IPS DF 19.7 (cell line): ENCODE measurements around the gene PVALEF.

ENCODE experiments used
- DNase-seq: peaks from one replicate; pipeline ENCODE4 v3.0.0-alpha.2; 2013; ENCODE audit warnings: low read depth, low spot score

Gene PVALEF

DNA sequence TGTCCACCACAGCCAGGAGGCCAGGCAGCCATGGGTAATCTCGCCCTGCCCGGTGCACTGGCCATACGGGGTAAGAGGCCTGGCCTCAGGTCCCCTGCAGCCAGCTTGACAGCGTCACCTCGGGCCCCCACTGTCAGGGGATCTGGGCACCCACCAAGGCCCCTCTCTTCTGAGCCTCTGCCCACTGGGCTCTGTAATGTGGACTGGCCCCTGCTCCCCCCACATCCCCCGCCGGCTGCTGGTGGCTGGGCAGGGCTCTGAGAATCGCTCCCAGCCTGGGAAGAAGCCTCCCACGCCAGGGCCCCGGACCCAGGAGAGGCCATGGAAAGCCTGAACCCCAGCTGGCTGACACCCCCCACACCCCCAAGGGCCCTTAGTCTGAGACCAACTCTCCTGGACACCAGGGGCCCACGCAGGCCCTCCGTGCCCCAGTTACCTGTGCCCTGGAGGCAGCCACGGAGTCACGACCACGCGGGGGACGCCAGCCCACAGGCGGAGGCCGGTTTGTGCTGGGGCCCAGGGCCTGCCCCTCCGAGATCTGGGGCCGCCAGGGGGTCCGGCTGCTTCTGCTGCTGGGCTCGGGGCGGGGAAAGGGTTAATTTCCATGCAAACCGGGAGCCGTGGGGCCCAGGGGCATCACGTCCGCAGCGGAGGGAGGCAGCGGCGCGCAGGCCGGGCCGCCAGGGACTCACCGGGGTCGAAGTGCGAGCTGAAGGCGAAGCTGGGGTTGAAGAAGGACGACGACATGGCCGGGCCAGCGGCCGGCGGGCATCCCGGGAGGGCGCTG lies at the start of gene PVALEF:
Gene PVALEF (plus strand): TSS at position 262 of the 787 bp plus-strand sequence. CDS start 15,720 bp downstream, outside the sequence.
- DNase-seq, result no peak

DNA sequence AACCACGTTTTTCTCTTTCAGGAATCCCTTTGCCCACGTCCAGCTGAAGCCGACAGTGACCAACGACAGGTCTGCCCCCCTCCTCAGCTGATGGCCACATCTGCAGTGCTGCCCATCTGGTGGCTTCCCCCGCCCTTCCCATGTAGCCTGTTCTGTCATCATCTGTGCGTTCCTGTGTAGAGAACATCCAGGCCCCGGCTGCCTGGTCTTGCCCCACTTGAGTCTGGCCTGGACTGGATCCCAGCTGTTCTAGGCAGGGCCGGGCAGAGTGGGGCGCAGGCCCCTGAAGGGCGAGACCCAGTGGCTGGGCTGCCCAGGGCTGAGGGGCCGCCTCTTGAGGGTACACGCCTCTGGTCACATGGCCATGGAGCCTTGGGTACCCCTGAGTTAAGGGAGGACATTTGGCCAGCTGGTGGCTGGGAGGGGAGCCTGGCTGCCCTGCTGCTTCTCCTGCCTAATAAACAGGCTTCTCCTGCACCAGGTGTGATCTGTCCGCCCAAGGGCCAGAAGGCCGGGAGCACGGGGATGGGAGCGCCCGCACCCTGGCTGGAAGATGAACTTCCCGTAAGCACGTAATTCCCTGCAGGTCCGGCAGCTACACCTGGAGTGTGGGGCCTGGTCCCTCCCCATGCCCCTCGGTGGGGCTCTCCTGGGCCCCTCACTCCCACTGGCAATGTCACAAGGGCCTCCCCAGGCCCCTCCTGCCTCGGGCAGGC lies 49.4 kb upstream of the PVALEF start:
- DNase-seq, result no peak

DNA sequence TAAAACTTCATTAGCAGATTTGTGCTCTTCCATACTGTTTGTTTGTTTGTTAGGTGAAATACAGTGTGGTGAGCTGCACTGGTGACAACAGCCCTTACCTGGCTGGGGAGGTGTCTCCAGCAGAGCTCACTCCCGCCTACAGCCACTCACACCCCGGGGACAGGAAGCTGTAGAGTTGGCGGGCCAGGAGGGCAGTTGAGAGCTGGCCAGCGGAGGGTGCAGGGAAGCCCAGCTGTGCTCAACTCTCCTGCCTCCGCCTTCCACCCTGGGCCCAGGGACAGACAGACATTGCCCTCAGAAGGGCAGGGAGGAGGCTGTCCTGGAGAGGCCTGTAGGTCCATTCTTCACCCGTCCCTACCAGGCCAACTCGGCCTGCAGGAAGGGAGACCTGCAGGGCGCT lies 48.6 kb upstream of the PVALEF start:
- DNase-seq, result no peak

DNA sequence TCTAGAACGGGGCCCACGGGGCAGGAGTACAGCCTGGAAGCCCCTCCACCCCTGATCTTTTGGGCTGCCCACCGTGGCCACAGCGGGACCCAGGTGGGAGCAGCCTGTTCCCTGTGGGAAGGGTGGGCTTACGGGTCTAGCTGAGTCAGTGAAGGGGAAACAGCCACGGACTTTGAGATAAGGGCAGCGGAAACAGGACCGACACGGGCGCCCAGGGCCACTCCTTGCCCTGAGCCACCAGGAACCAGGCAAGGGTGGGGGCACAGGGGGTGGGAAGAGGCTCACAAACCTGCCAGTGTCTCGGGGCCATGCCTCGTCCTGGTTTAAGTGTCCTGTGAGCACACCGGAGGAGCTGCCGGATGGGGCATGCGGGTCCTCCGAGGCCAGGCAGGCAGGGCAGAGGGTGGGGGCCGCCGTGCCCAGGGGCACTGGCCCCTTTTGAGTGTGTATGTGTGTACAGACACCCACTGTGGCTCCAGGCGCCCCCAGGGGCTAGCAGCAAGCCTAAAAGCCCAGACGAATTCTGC lies 47.6 kb upstream of the PVALEF start:
- no peak for DNase-seq

DNA sequence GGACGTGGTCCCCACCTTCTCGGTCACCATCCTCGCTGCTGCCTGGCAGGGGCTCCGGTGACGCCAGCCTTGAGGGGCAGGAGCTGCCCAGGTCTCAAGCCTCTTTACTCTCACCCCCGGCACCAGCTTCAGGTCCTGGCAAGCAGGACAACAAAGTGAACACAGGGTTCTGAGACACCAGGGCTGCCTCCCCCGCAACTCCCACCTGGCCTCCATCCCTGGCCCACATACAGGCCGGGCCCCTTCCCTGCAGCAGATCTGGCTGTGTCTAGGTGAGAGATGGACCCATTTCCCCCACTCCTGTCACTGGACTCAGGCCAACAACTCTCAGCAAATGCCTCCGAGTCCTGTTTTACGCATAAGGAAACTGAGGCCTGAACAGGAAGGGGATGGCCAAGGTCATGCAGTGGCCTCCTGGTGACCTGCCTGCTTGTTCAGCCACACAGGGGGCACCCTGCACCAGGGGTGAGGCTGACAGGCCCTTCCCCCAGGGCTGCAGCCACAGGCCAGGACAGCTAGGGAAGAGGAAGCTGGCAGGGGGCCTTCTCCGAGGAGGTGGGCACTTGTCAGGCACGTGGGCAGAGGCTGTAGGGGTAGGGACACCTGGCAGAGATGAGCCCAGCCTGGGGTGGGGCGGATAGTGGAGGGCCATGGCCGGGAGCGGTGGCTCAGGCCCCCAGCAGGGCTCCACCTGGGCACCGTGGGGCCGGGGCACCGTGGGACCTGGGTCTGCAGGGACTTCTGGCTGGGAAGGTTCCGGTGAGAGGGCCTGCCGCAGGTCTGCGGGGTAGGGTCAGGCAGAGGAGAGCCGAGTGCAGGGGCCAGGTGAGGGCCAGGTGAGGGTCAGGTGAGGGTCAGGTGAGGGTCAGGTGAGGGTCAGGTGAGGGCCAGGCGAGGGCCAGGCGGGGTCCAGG lies 46.7 kb upstream of the PVALEF start:
- DNase-seq, result no peak

DNA sequence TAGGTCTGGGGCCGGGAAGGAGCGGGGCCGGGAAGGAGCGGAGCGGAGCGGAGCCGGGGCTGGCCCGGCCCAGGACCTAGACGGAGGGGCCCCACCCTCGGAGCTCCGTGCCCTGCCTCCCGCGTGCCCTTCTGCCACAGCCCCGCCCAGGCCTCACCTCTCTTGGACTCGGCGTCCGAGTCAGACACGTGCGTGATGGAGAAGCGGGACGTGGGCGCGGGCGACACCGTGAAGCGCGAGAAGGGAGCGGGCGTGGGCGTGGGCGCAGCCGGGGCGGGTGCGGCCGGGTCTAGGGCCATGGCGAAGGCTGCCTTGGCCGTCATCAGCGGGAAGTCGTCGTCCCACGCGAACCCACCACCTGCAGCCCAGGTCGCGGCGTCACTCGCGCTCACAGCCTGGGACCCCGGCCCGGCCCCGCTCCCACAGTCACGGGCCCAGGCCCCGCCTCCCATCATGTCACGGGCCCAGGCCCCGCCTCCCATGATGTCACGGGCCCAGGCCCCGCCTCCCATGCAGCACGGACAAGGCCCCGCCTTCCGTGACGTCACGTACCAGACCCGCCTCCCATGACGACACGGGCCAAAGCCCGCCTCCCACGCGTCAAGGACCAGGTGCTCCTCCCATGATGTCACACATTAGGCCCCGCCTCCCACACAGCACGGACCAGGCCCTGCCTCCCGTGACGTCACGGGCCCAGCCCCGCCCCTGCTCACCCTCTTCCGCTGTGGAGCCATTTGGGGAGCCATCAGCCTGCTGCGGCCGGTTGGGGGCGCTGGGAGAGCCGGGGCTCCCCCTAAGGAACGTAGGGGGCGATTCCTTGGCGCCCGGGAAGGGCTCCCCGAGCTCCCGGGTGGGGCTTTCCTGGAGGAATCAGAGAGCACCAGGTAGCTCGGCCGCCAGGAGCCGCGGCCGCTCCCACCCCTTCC lies 45.8 kb upstream of the PVALEF start:
- peak; percentile 69 for DNase-seq

DNA sequence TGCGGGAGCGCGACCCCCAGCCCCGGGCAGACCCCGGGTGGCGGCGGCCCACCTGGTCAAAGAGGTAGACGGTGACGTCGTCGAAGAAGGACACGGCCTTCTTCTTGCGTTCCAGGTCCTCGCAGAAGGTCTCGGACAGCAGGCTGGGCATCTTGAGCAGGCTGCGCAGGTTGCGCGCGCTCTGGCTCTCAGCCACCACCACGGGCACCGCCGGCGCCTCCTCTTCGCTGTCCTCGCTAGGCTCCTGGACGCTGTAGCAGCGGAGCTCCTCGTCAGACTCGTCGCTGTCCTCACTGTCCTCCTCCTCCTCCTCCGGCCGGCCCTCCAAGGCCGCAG lies 45.2 kb upstream of the PVALEF start:
- no peak for DNase-seq

DNA sequence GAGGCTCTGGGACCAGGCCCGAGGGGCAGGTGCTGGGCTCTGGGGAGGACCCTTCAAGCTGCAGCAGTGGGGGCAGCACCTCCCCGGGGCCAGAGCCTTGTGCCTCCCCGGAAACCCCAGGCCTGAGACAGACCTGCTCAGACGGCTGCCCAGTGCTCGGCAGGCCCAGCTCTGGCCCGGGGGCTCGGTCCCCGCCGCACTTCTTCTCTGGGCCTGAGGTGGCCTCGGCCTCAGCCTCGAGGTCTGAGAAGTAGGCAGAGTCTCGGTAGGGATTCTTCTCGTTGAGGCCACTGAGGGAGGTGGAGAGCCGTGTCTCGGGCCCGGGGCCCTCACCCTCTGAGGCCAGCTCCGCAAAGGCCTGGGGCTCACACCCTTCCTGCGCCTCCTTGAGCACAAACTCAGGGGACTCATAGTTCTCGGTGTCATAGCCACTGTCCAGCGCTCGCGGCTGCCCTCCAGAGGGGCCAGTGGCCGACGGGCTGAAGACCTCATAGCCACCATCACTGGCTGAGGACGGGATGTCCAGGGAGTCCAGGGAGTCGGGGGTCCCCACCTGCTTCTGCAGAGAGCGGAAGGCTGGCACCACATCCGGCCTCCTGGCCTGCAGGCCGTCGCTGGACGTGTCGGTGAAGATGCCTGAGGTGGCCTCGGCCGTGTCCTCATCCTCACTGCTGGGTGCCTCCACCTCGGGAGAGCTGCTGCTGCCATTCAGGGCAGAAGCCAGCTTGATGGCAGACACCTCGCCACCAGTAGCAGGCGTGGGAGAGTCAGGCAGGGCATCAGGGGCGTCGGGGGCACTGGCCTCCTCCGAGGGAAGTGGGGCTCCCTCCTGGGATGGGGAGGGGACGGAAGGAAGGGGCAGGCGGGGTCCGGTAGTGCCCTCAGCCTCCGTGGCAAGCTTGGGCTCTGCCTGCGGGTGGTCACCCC lies 44.3 kb upstream of the PVALEF start:
- DNase-seq, result no peak

DNA sequence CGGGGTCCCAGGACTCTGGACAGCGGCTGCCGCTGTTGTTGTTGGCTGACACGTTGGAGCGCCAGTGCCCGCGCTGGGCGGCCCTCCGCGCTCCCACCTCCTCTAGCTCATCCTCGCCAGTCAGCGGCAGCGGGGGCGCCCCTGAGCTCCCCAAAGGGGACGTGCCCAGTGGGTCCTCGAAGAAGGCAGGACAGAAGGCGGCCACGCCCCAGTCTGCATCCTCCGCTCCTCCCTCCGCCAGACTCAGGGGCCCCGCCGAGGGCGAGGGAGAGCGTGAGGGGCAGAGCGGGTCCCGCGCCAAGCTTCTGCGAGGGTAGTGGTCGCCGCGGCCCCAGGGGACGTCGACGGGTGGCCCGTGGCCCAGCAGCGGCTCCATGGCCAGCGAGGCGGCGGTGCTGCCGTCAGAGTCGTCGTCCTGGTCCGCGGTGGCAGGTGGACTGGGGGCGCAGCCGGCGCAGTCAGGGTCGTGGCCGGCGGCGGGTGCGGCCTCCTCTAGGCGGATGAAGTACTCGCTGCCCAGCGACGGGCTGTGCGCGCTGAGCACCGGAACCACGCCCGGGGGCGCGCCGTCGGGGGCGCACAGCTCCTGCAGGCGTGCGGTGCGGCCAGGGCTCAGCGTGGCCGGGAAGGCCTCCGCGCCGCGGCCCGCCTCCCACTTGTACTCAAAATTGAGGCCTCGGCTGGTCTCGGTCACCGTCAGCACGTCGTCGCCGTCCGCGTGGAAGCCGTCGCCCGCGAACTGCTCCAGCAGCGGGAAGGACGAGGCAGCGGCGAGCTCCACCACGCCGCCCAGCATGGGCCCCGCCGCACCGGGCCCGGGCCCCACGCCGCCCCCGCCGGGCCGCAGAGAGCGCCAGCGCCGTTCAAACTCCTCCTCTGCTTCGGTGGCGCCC lies 43.2 kb upstream of the PVALEF start:
- DNase-seq, result no peak

DNA sequence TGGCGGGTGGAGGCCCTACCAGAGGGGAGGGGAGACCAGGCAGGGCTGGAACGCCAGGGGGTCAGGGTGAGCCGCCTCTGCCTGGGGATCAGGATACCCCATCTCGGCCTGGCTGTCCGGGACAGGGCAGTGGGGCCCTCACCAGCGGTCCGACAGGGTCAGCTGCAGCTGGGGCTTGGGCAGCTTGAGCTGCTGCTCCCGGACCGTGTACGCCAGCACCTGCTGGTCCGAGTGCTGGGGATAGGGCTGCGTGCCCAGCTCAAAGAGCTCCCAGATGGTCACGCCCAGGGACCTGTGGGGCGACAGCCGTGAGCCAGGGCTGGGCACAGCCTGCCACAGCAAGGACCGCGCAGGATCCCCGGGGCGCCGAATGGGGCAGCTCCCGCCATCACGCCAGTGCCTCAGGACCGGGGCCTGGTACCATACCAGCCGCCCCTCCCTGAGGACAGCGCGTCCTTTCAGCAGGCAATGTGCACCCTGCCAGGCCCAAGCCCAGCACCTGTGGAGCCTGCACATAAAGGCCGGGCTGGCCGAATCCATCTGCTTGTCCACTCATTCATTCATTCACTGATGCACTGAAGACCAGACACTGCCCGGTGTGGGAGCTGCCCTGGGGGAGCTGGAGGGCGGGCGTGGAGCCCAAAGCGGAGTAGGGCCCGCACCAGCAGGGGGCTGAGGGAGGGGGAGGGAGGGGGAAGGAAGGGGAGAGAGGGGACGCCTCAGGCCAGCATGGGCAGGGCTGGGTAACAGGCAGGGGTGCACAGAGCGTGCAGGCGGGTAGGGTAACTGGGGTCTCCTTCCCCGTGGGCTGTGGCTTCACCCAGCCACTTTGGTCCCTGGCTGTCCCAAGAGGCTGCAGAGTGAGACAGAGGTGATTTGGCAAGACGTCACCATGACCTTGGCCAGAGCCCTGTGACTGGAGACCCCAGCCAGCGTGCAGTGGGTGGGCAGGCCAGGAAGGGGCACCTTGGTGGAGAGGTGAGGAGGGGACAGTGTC lies 42.0 kb upstream of the PVALEF start:
- DNase-seq, result no peak

DNA sequence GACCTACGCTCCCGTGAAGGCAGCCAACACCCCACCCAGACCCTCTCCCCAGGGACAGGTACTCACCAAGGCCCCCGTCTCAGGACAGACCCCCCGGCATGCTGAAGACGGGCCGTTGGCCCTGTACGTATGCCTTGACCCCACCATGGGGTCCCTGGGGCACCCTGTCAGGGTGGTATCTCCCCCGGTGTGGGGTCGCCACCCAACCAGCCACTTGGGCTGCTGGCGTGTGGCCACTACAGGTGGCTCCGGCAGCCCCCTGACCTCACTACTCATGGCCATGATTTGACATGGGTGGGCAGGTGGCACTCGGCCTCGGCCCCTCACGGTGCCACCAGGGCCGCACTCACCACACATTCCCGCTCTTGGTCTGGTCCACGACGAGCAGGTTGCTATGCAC lies 40.9 kb upstream of the PVALEF start:
- no peak for DNase-seq

DNA sequence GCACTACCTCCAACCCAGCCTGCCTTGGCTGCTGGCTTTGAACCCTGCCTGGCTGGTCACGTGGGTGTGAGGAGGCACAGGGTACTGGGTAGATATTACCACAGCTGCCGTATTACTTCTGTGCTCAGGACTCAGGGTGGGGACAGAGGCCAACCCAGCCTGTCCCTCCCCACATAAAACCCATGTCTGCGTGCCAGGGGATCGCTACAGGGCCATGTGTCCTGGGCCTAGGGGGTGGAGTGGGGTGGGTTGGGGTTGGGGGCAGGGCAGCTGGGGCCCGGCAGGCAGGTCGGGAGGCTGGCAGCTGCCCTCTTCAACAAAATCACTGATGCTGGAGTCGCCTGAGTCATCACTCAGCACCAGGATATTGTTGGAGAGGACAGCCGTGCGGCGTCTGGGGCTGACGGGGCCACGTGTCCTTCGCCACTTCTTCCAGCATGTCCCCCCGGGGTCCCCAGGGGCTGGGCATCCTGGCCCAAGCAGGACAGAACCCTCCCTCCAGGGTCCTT lies 39.7 kb upstream of the PVALEF start:
- DNase-seq, result no peak

DNA sequence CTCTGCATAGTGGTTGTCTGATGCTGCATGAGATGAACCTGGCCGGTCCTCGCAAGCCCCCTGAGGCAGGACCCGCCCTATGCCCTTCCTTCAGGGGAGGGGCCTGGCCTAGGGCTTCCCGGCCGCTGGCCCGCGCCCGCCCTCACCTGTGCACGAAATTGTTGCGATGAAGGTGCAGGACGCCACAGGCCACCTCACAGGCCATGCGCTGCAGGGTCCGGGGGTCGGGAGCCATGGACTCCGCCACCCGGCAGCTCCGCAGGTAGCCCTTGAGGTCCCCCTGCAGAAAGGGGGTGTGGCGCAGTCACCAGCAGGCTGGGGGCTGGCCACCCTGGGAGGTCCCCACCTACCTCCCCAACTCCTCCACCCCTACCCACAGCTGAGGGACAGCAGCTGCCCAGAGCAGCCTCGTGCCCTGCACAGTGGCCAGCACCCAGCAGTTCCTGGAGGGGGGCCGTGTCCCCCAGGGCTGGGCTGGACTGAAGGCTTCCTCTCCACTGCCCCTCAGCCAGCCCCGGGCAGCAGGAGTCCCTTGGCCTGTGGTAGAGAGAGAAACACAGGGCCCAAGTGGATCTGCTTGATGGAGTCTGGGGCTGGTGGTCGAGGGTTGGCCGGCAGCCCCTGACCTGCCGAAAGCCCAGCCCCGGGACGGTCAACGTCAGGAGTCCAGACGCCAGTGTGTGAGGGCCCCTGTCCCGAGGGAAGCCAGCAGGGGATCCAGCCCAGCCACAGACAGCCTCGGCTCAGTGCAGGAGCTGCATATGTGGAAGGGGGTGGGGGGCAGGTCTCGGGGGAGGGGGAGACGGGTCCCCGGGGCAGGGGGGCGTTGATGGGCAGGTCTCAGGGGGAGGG lies 38.8 kb upstream of the PVALEF start:
- no peak for DNase-seq

DNA sequence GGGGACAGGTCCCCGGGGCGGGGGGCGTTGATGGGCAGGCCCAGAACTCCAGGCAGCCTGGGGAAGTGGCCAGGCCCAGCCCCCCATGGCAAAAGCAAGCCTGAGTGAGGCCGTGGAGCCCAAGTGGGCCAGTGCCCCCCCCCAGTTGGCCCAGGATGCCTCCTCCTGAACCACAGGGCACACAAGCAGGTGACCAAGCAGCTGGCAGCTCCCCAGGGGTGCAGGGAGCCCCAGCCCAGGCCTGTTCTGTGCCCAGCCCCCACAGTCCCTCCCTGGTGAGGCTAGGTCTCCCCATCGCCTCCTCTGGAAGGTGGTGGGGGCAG lies 38.2 kb upstream of the PVALEF start:
- no peak for DNase-seq

DNA sequence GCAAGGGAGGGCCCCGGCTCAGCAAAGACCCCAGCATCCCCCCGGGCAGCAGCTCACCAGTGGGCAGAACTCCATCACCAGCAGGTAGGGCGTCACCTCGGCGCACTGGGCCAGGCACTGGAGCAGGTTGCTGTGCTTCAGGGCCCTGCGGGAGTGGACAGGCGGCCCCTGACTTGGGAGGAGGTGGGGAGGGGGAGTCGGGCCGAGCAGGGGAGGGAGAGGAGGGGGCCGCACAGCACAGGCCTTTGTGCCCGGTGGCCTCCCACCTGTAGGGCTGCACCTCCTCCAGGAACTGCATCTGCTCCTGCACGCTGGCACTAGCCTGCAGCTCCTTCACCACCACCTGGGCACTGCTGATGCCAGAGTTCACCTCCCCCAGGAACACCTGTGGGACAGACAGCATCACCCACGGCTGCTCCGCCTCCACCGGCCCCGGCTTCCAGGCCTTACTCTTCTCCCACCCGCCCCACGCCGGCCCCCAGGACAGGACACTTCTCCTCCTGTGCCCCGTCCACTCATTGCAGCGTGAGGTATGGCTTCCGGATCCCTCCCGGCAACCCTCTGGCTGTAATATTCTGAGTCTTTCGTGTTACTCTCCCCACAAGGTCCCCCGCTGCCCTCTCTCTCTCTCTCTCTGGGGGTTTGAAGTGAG lies 37.7 kb upstream of the PVALEF start:
- no peak for DNase-seq

DNA sequence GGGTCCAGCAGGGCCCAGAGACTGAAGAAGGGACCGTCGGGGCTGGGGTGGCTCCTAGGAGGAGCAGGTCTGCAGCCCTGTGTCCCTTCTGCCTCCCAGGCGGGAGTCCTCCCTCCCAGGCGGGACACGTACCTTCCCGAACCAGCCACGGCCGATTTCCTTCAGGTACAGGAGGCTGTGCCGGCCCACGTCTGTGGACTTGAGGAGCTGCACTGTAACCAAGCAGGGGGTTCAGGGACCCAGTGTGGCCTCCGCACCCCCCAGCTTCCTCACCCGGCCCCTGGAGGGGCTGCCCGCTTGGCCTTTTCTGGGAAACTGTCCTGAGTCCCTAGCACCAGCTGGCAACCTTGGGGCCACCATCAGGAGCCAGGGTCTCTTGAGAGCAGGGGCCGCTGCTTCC lies 37.0 kb upstream of the PVALEF start:
- no peak for DNase-seq
